Activated CD8-positive, alpha-beta memory T cell treated with anti-CD3 and anti-CD28 coated beads, Interleukin-2, amount 10 ng/mL, durations not matched to agents 7 days and 5 days (primary cell): ENCODE measurements around the gene SEMA3A. TPM values are rescaled to one million over a fixed set of nuclear protein-coding genes. Genes with fewer than 3 reads are reported as not detected.

Experiments used
- ATAC-seq: fragments of 150-1000 bp; cut with Tn5 transposase; one replicate; pipeline ENCODE4 v1.10.0; 2021; ENCODE audit warnings: moderate library complexity
- CTCF ChIA-PET: fragments of 350-600 bp; sonication (Branson Sonifier 250); formaldehyde crosslinking; loops from one replicate; lab custom pipeline; 2021; ENCODE audit warnings: antibody characterized with exemption; lab: Charles Lee
- DNase-seq: peaks from one replicate; pipeline ENCODE4 v3.0.0-alpha.2; 2020
- H3K27ac Mint-ChIP-seq: one replicate; pipeline ENCODE4 v1.8.0; 2021; ENCODE audit warnings: mild to moderate bottlenecking, mixed read lengths
- H3K27me3 Mint-ChIP-seq: one replicate; pipeline ENCODE4 v1.8.0; 2021; ENCODE audit warnings: mixed read lengths
- H3K36me3 Mint-ChIP-seq: one replicate; pipeline ENCODE4 v1.8.0; 2021; ENCODE audit warnings: mild to moderate bottlenecking, mixed read lengths
- H3K4me1 Mint-ChIP-seq: one replicate; pipeline ENCODE4 v1.8.0; 2021; ENCODE audit warnings: mixed read lengths
- H3K4me3 Mint-ChIP-seq: one replicate; pipeline ENCODE4 v1.8.0; 2021; ENCODE audit warnings: mild to moderate bottlenecking, moderate library complexity, mixed read lengths
- H3K9me3 Mint-ChIP-seq: one replicate; pipeline ENCODE4 v1.8.0; 2022; ENCODE audit warnings: low read depth, mixed read lengths
- total RNA-seq, 2 experiments: library from RNA; stranded (reverse); gene quantifications; one replicate each; pipeline ENCODE4 v1.2.3, GENCODE V29; 2021

The SEMA3A gene
- total RNA-seq, 2 experiments from 2014 or later = 0.82 to 1.4 TPM

GRCh38 chr7:84009782-84010181 lies 184.8 kb downstream of the SEMA3A start:
- Mint-ChIP-seq H3K9me3 (peaks cover 4% of the 10 kb centered on the region), H3K27ac (no peak overlapping the region), H3K36me3 (no peaks in the 10 kb centered on the region), H3K4me1 (no peaks in the 10 kb centered on the region), H3K27me3 (no peaks in the 10 kb centered on the region), H3K4me3 (no peak overlapping the region)
- CTCF ChIA-PET = no interaction called here
- no peak for ATAC-seq
- no peak for DNase-seq

DNA sequence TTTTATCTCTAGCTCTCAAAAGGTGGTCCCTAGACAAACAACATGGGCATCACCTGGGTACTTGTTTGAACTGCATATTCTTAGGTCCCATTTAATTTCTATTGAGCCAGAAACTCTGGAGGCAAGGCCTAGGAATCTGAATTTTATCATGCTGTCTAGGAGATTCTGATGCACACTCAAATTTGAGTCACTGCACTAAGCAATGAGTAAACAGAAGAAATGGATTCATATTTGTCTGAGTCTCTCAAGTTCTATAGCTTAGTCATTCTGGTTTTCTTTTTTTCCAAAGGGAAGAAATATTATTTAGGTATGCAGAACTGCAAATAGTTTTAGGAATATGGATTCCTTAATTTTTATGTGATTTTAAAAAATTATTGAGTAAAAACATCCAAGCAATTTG lies 185.5 kb downstream of the SEMA3A start:
- Mint-ChIP-seq H3K9me3 (peaks cover 4% of the 10 kb centered on the region), H3K27me3 (no peaks in the 10 kb centered on the region), H3K4me3 (no peak overlapping the region), H3K27ac (no peak overlapping the region), H3K36me3 (no peaks in the 10 kb centered on the region), H3K4me1 (no peaks in the 10 kb centered on the region)
- no peak for ATAC-seq
- DNase-seq = no peak
- CTCF ChIA-PET = no interaction called here

GRCh38 chr7:84003191-84003590 lies 191.4 kb downstream of the SEMA3A start:
- DNase-seq (no peak), ATAC-seq (no peak)
- Mint-ChIP-seq H3K27ac (no peak overlapping the region), H3K27me3 (no peaks in the 10 kb centered on the region), H3K4me1 (no peaks in the 10 kb centered on the region), H3K36me3 (no peaks in the 10 kb centered on the region), H3K4me3 (no peak overlapping the region), H3K9me3 (no peaks in the 10 kb centered on the region)
- CTCF ChIA-PET = no interaction called here

GRCh38 chr7:84002348-84002747 lies 192.2 kb downstream of the SEMA3A start:
- H3K27ac Mint-ChIP-seq = no peak overlapping the region
- no peaks in the 10 kb centered on the region for H3K9me3 Mint-ChIP-seq
- ATAC-seq (no peak), DNase-seq (no peak)
- H3K4me3 Mint-ChIP-seq = no peak overlapping the region
- CTCF ChIA-PET = no interaction called here
- no peaks in the 10 kb centered on the region for H3K4me1 Mint-ChIP-seq
- H3K27me3 Mint-ChIP-seq = no peaks in the 10 kb centered on the region
- H3K36me3 Mint-ChIP-seq = no peaks in the 10 kb centered on the region

- DNase-seq (no peak), ATAC-seq (no peak)
- Mint-ChIP-seq H3K4me3 (no peak overlapping the region), H3K4me1 (no peaks in the 10 kb centered on the region), H3K36me3 (no peaks in the 10 kb centered on the region), H3K9me3 (peaks cover 2% of the 10 kb centered on the region), H3K27me3 (no peaks in the 10 kb centered on the region), H3K27ac (no peak overlapping the region)
- CTCF ChIA-PET = no interaction called here
Measured at GRCh38 chr7:83996879-83997278, 197.7 kb downstream of the SEMA3A start.

DNA sequence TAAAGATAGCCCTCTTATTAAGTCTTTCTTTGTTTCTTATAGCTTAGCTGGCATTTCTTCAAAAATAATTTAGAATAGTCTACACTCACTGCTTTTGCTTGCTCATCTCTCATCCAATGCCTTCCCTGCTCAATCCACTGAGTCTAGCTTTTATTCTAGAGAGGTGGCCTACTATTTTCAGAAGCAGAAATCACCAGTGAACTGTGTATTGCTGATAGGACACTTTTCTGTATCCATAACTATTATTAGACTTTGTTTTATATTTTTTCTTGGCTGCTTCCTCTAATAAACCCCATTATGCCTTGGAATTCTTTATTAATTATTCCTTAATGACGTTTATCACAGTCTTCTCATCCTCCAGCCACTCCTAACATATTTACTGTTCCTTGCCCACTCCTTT lies 206.8 kb downstream of the SEMA3A start:
- Mint-ChIP-seq H3K27ac (no peak overlapping the region), H3K9me3 (peaks cover 2% of the 10 kb centered on the region), H3K4me1 (no peaks in the 10 kb centered on the region), H3K27me3 (no peaks in the 10 kb centered on the region), H3K36me3 (no peaks in the 10 kb centered on the region), H3K4me3 (no peak overlapping the region)
- ATAC-seq (no peak), DNase-seq (no peak)
- CTCF ChIA-PET = no interaction called here

DNA sequence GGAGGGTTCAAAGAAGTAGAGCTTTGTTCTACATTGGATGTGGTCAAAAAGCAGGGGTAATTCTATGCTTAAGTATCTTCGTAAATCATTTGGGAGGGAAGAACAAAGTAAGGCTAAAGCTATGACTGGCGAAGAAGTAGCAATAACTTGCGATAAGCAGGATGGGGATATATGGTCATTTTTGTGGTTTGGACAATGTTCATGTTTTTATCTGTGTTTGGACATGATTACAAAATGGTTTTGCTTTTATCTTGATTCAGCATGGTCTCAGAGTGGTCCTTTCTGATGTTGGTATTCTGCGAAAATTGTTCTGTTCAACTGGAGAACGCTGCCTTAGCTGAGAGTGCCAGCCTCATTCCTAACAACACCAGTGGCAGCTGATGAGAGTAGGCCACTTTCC lies 208.8 kb downstream of the SEMA3A start:
- no peak overlapping the region for H3K27ac Mint-ChIP-seq
- DNase-seq = no peak

GRCh38 chr7:83984591-83984990 lies 210.0 kb downstream of the SEMA3A start:
- Mint-ChIP-seq H3K27me3 (no peaks in the 10 kb centered on the region), H3K4me3 (no peak overlapping the region), H3K4me1 (no peaks in the 10 kb centered on the region), H3K9me3 (peaks cover 2% of the 10 kb centered on the region), H3K27ac (no peak overlapping the region), H3K36me3 (no peaks in the 10 kb centered on the region)
- CTCF ChIA-PET = no interaction called here
- DNase-seq (no peak), ATAC-seq (no peak)

More for the DNA sequence above, 208.8 kb downstream of the SEMA3A start:
- ATAC-seq = no peak
- CTCF ChIA-PET = no interaction called here
- Mint-ChIP-seq H3K9me3 (peaks cover 2% of the 10 kb centered on the region), H3K27me3 (no peaks in the 10 kb centered on the region), H3K4me3 (no peak overlapping the region), H3K36me3 (no peaks in the 10 kb centered on the region), H3K4me1 (no peaks in the 10 kb centered on the region)

DNA sequence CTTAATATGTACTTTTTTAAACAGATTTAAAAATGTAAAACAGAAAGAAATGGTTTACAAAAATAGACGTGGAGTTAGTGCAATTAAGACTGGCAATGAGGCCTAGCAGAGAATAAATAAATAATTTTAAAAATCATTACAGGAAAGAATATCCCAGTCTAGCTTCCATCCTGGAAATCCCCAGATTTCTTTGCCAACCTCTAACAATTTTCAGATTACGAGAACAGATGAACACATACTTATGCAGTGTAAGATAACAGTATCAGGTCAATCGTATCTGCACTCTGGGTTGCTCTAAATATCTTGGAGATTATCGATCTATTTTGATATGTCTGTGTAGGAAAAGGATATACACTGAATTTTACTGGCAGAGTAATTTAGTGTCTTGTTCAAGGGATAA lies 210.5 kb downstream of the SEMA3A start:
- DNase-seq (no peak), ATAC-seq (no peak)
- CTCF ChIA-PET = no interaction called here
- Mint-ChIP-seq H3K27me3 (no peaks in the 10 kb centered on the region), H3K27ac (no peak overlapping the region), H3K9me3 (peaks cover 2% of the 10 kb centered on the region), H3K4me1 (no peaks in the 10 kb centered on the region), H3K4me3 (no peak overlapping the region), H3K36me3 (no peaks in the 10 kb centered on the region)

GRCh38 chr7:83983606-83984005 lies 211.0 kb downstream of the SEMA3A start:
- Mint-ChIP-seq H3K27ac (no peak overlapping the region), H3K36me3 (no peaks in the 10 kb centered on the region), H3K27me3 (no peaks in the 10 kb centered on the region), H3K4me1 (no peaks in the 10 kb centered on the region), H3K9me3 (peaks cover 2% of the 10 kb centered on the region), H3K4me3 (no peak overlapping the region)
- ATAC-seq (no peak), DNase-seq (no peak)
- CTCF ChIA-PET = no interaction called here

- ATAC-seq = no peak
- no peaks in the 10 kb centered on the region for H3K9me3 Mint-ChIP-seq
- H3K27ac Mint-ChIP-seq = no peak overlapping the region
- CTCF ChIA-PET = no interaction called here
- no peaks in the 10 kb centered on the region for H3K36me3 Mint-ChIP-seq
- no peaks in the 10 kb centered on the region for H3K4me1 Mint-ChIP-seq
- DNase-seq = no peak
- H3K4me3 Mint-ChIP-seq = no peak overlapping the region
- no peaks in the 10 kb centered on the region for H3K27me3 Mint-ChIP-seq
Measured at GRCh38 chr7:83976302-83976701, 218.3 kb downstream of the SEMA3A start.

GRCh38 chr7:83970081-83970480 lies 224.5 kb downstream of the SEMA3A start:
- ATAC-seq (no peak), DNase-seq (no peak)
- Mint-ChIP-seq H3K27me3 (no peaks in the 10 kb centered on the region), H3K9me3 (no peaks in the 10 kb centered on the region), H3K36me3 (no peaks in the 10 kb centered on the region), H3K4me3 (no peak overlapping the region), H3K4me1 (no peaks in the 10 kb centered on the region), H3K27ac (no peak overlapping the region)
- CTCF ChIA-PET = no interaction called here

GRCh38 chr7:83964318-83964717 lies 230.3 kb downstream of the SEMA3A start:
- ATAC-seq (no peak), DNase-seq (no peak)
- Mint-ChIP-seq H3K27me3 (no peaks in the 10 kb centered on the region), H3K27ac (no peak overlapping the region), H3K4me3 (no peak overlapping the region), H3K4me1 (no peaks in the 10 kb centered on the region), H3K9me3 (no peaks in the 10 kb centered on the region), H3K36me3 (no peaks in the 10 kb centered on the region)
- CTCF ChIA-PET = no interaction called here

DNA sequence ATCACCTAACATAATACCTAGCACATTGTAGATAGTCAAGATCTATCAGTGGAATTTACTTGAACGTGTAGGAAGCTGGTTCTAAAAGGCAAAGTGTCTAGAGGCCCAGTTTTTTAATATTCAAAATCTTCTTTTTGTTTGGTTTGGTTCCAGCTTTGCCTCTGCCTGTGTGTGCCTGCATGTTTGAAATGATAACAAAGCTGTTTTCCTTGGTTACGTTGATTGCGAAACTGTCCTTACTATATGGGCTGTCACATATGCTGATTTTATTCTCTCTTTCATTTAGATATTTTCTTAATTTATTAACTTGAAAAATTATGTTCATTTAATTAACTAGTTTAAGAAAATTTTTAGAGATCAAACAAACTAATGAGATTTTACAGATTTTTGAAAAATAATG lies 237.3 kb downstream of the SEMA3A start:
- Mint-ChIP-seq H3K9me3 (peaks cover 2% of the 10 kb centered on the region), H3K36me3 (no peaks in the 10 kb centered on the region), H3K27me3 (no peaks in the 10 kb centered on the region), H3K4me1 (no peaks in the 10 kb centered on the region), H3K4me3 (no peak overlapping the region), H3K27ac (no peak overlapping the region)
- DNase-seq (no peak), ATAC-seq (no peak)
- CTCF ChIA-PET = interaction anchor here (1.1 kb wide), 1 partner anchor 20 kb away, joined by 4 read pairs; no protein-coding TSS in a partner anchor

DNA sequence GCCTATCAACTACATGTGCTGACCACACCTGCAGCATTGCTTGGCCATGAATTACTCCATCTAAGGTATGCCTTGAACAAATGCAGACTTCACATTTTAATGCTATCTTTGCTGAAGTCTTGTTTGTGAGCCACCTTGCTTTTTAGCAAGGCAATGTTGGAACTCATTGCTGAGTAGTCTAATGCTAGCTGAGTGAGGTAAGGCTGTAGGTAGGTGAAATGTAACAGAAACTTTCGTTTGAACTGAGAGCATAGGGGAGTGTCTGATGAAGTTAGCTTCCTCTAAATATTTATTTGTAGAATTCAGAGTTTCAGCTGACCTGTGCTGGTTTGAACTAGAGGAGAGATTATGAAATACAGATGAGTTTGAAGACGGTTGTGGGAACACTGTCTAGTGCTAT lies 238.5 kb downstream of the SEMA3A start:
- H3K4me3 Mint-ChIP-seq = no peak overlapping the region
- H3K27me3 Mint-ChIP-seq = no peaks in the 10 kb centered on the region
- no peaks in the 10 kb centered on the region for H3K36me3 Mint-ChIP-seq
- ATAC-seq = no peak
- H3K27ac Mint-ChIP-seq = no peak overlapping the region
- no peaks in the 10 kb centered on the region for H3K4me1 Mint-ChIP-seq
- CTCF ChIA-PET = interaction anchor here (1.1 kb wide), 1 partner anchor 18 kb away, joined by 4 read pairs; no protein-coding TSS in a partner anchor
- peaks cover 2% of the 10 kb centered on the region for H3K9me3 Mint-ChIP-seq
- no peak for DNase-seq
